ENCODE data around the gene MYH15. TPM values are rescaled to one million over a fixed set of nuclear protein-coding genes. Genes with fewer than 3 reads are reported as not detected.

The MYH15 gene
- 0.61 and 0.68 TPM in 2 replicates for polyA plus RNA-seq (2011; rRNA removed)
- 0.74 and 1.1 TPM in 2 replicates for polyA minus RNA-seq (2011; rRNA and poly(A)+ RNA removed)

DNA sequence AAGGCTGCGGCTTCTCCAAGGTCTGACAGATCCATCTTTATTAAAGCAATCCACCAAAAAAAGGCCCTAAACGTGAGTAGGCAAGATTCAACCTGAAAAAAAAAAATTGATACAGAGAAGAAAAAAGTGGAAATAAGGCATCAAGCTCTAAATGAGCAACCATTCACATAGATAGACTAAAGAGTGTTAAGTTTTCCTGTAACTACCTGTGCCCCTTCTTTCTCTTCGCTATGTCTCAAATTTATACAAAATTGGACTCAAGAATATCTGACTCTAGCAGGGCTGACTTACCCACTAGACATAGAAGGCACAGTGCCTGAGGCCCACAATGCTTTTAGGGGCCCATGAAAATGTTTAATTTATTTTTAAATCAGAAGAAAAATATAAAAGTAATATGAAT, at the start of gene MYH15:
MYH15 (minus strand) TSS at position 101 of the 400 bp plus-strand sequence; CDS start at position 35, 66 bp downstream.
- no peak within 1 kb of the TSS for H3K4me3 ChIP-seq (ENCODE audit: low read depth, low read length)
- no peak for TF ChIP-seq CTCF (IDR thresholded peaks at IDR 0.05; ENCODE audit: low read depth, low read length)
- no peaks in the 10 kb centered on the region for H3K27me3 ChIP-seq (ENCODE audit: control insufficient read depth, insufficient read depth, low read length)
- H3K9me3 ChIP-seq (ENCODE audit: control insufficient read depth, insufficient read depth, low read length), result no peaks in the 10 kb centered on the region
- ChIA-PET CTCF (no interaction called here), POLR2A (no interaction called here)
- no peak within 1 kb of the TSS for H3K27ac ChIP-seq (ENCODE audit: low read depth, low read length)
- DNase-seq (ENCODE audit: low read depth, low spot score), result no peak

DNA sequence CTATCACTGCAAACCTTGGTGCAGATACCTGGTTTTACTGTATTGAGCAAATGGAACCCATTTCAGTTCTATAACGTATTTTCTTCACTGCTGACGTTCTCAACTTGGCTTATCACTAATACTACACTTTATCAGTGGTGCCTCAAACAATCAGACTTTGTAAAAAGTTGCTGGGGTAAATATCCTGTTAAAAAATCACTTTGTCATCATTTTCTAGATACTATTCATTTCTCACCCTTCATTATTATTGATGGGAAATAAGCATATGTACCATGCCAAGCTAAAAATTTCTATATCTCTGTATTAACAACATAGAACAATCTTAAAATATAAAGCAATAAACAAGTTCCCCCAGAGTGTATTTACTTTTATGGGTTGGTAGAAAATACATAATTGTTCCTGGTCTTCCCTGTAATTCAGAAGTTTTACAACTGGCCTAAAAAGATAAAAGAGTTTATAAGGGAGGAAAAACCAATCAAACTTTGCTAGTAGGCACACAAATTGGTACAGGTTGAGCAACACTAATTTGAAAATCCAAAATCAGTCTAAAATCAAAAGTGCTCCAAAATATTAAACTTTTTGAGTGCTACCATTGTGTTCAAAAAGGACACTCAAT, 45.7 kb upstream of the MYH15 start:
- POLR2A ChIA-PET, result no interaction called here
- no peak overlapping the region for H3K4me3 ChIP-seq (ENCODE audit: low read depth, low read length)
- no peaks in the 10 kb centered on the region for H3K9me3 ChIP-seq (ENCODE audit: control insufficient read depth, insufficient read depth, low read length)
- H3K27ac ChIP-seq (ENCODE audit: low read depth, low read length), result no peak overlapping the region
- H3K27me3 ChIP-seq (ENCODE audit: control insufficient read depth, insufficient read depth, low read length), result no peaks in the 10 kb centered on the region
- DNase-seq (ENCODE audit: low read depth, low spot score), result no peak
- CTCF ChIA-PET, result interaction anchor here (0.6 to 5.1 kb wide), 2 partner anchors 66 to 628 kb away, joined by 3 to 193 read pairs; no protein-coding TSS in a partner anchor
- TF ChIP-seq CTCF (IDR thresholded peaks at IDR 0.05; ENCODE audit: low read depth, low read length), result no peak

DNA sequence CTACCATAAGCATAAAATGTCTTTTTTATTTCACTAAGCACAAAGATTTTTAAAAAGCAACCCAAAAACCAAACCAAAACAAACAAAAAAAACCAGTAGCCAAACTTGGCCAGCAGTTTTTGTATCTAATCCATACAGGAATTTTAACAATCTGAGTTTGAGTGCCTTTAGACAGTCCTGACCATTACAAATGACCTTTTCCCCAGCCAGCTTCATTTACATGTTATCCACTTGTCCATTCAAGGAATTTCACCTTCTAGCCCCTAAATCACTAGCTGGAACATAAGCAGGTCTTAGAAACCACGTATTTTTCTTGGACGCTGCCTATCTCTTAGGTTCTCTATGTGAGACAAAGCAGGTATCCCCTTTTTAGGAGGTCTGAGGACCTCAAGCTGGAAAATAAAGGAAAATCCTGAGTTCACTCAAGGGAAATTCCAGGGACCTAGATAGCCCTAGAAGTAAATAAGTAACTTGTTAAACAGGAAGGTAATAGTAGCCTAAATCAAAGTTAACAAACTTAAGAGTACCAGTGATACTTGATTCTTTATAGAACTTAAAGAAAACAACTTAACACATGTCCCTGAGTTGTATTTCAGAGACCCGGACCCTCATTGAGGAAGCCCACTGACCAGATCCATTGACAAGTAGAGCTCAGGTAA, 44.6 kb upstream of the MYH15 start:
- ChIA-PET POLR2A (no interaction called here), CTCF (interaction anchor here (0.6 to 5.1 kb wide), 7 partner anchors 8 to 627 kb away, joined by 3 to 193 read pairs (median 3); no protein-coding TSS in a partner anchor)
- DNase-seq (ENCODE audit: low read depth, low spot score), result no peak
- no peak for TF ChIP-seq CTCF (IDR thresholded peaks at IDR 0.05; ENCODE audit: low read depth, low read length)
- H3K27ac ChIP-seq (ENCODE audit: low read depth, low read length), result no peak overlapping the region
- no peak overlapping the region for H3K4me3 ChIP-seq (ENCODE audit: low read depth, low read length)
- H3K27me3 ChIP-seq (ENCODE audit: control insufficient read depth, insufficient read depth, low read length), result no peaks in the 10 kb centered on the region
- no peaks in the 10 kb centered on the region for H3K9me3 ChIP-seq (ENCODE audit: control insufficient read depth, insufficient read depth, low read length)

GRCh38 chr3:108554229-108554628, 43.8 kb upstream of the MYH15 start:
- no peaks in the 10 kb centered on the region for H3K27me3 ChIP-seq (ENCODE audit: control insufficient read depth, insufficient read depth, low read length)
- H3K27ac ChIP-seq (ENCODE audit: low read depth, low read length), result no peak overlapping the region
- H3K4me3 ChIP-seq (ENCODE audit: low read depth, low read length), result no peak overlapping the region
- no peak for DNase-seq (ENCODE audit: low read depth, low spot score)
- ChIA-PET POLR2A (no interaction called here), CTCF (interaction anchor here (1.0 to 5.1 kb wide), 7 partner anchors 8 to 360 kb away, joined by 3 to 193 read pairs (median 5); no protein-coding TSS in a partner anchor)
- no peak for TF ChIP-seq CTCF (IDR thresholded peaks at IDR 0.05; ENCODE audit: low read depth, low read length)
- H3K9me3 ChIP-seq (ENCODE audit: control insufficient read depth, insufficient read depth, low read length), result no peaks in the 10 kb centered on the region
